NCI-H1048 (cell line): ENCODE results near the gene VPS25.
A peak's percentile ranks its signal among the peaks of the same experiment; 100 is the strongest.

ENCODE experiments used
- DNase-seq: peaks from one replicate; lab custom pipeline; 2025; lab: John Stamatoyannopoulos, UW

VPS25 gene

DNA sequence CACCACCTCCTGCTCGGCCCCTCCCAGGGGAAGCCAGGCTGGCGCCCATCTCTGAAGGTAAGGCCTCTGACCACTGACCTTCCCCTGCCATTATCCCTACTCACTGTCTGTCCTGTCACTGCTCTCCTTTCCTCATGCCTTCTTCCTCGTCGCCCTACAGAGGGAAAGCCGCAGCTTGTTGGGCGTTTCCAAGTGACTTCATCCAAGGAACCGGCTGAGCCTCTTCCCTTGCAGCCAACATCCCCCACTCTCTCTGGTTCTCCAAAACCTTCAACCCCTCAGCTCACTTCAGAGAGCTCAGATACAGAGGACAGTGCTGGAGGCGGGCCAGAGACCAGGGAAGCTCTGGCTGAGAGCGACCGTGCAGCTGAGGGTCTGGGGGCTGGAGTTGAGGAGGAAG lies 22.2 kb downstream of the VPS25 start:
- no peak for DNase-seq

DNA sequence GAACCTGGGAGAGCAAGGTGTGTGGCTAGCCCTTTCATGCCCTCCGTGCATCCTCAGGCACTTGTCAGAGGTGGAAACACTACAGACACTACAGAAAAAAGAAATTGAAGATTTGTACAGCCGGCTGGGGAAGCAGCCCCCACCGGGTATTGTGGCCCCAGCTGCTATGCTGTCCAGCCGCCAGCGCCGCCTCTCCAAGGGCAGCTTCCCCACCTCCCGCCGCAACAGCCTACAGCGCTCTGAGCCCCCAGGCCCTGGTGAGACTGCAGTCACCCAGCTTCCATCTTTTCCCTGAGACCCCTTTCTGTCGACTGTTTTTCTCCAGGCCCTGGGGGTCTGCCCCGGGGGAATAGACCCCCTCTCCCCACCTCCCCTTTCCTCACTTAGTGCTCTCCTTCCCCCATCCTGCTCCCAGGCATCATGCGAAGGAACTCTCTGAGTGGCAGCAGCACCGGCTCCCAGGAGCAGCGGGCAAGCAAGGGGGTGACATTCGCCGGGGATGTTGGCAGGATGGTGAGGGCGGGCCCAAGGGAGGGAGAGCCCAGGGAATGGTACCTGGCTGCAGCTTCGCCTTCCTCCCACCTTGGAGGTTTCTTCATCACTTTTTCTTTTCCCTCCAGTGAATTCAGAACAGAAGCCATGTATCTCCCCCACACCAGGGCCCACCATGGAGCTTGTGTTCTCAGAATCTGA lies 23.0 kb downstream of the VPS25 start:
- DNase-seq: no peak

DNA sequence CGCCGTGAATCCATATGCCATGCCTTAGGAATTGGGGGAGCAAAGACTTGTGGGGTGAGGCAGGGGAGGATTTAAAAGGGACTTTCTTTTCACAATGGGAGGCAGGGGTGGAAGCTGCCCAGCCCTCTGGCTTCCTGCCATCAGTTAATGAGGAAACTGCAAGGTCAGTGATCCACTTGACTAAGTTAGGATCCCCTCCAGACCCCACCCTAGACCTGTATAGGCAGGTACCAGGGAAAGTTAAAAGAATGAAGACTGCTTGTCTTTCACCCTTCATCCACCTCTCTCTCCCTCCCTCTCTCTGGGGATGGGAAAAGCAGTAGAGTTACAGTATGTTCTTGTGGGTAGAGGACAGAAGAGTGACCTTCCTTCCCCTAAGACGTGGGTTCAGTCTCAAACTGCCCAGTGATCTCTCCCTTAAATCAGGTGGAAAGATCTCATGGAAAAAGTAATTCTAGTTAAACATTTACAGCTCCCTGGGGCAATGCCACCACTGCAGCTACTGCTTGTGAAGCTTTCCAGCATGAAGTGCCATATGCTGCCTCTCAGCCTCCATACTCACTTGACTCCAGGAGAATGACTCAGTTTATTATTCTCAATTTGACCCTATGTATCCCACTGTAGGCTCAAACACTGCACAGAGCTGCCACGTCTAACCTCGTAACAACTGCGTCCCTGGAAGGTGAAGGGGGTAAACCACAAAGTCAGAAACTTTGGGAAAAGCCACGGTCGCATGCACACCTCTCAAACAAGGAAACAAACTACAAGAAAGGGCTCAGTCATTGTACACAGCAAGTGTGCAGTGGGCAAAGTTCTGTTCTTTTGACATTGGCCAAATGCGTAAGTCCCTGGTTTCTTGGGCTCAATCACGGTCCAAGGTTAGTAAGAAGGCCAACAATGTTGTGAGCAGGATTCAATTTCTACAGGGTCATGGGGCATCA lies 24.1 kb downstream of the VPS25 start:
- DNase-seq: no peak

GRCh38 chr17:42798011-42798382 lies 24.7 kb downstream of the VPS25 start:
- DNase-seq: no peak

DNA sequence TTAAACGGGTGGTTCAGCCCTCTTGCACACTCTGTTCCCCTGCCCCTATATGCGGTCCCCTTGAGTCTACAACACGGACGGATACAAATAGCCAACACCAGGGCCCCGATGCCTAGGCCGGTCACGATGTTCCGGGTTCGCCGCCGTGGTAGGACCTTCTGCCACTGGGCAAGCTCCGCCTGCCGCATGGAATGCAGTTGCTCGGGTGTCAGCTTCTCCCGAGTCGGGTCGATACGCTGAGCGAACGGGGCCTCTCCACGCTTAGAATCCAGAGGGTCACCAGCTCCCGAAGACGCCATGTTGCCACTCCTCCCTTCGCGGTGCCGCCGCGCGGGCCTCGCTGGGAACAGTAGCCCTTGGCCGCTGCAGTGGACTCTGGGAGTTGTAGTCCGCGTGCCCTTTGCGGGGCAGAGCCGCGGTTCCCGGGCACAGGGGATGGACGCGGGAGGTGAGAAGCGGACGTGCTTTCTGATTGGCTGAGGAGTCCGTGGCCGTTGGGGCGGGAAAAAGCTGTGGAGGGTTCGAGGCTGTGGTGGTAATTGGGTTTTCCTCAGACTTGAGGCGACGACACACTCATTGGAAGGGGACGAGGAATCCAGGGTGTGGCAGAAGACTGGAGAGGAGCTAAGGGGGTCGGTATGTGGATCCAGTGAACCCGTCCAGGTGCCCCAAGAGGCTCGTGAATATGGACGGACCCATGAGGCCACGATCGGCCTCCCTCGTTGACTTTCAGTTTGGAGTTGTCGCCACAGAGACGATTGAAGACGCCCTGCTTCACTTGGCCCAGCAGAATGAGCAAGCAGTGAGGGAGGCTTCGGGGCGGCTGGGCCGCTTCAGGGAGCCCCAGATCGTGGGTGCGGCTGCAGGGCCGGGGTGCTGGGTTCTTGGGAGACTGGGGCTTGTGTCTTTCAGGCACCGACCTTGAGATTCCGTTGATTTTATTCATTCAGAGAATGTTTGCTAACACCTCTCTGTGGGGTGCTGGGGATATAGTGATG lies 25.4 kb downstream of the VPS25 start, which contains the start of the genes CNTD1 and COA3:
TSS of gene CNTD1 (plus strand) at position 479 of the 998 bp plus-strand sequence. CDS start at position 686, 207 bp downstream.
TSS of gene COA3 (minus strand) at position 322 of the 998 bp plus-strand sequence. CDS start at position 299, 23 bp downstream.
- DNase-seq: peak; percentile 71

- DNase-seq: no peak
These were observed 30.0 kb downstream of the VPS25 start for GRCh38 chr17:42803074-42803883.

DNA sequence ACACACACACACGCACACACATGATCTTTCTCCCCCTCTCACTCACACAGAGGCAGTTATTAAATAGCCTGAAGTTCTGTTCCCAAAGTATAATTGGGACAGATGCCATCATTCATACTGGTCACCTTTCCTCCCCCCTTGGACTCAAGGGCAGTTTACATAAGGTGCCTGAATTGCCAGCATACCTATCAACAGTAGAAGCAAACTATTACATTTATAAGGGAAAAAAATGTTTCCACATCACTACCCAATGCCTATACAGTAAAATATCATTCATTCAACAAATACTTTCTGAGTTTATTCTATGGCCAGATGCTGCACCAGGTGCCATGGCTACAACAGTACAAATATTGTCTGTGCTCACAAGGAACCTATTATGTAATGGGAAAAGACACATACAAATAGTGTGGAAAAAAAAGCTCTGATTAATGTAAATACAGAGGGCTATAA lies 31.7 kb downstream of the VPS25 start:
- DNase-seq: no peak

DNA sequence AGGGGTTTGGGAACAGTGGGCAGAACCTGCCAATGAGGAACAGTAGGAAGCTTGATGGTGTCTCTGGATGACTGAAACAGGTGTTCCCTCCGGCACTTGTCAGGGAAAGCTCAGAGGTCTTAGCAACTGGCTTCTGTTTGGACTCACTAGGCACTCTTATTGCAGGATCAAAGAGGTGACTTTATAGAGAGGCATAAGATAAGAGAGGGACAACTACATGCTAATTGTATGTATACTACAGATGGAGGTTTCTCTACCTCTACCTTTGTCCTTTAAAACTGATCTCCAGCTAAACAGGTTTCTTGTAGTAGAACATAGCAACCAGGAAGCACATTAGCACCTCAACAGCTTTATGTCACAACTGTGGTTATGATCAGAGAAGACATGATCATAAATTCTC lies 33.0 kb downstream of the VPS25 start:
- no peak for DNase-seq

- no peak for DNase-seq
These were observed 36.0 kb downstream of the VPS25 start for GRCh38 chr17:42809250-42809649.

DNA sequence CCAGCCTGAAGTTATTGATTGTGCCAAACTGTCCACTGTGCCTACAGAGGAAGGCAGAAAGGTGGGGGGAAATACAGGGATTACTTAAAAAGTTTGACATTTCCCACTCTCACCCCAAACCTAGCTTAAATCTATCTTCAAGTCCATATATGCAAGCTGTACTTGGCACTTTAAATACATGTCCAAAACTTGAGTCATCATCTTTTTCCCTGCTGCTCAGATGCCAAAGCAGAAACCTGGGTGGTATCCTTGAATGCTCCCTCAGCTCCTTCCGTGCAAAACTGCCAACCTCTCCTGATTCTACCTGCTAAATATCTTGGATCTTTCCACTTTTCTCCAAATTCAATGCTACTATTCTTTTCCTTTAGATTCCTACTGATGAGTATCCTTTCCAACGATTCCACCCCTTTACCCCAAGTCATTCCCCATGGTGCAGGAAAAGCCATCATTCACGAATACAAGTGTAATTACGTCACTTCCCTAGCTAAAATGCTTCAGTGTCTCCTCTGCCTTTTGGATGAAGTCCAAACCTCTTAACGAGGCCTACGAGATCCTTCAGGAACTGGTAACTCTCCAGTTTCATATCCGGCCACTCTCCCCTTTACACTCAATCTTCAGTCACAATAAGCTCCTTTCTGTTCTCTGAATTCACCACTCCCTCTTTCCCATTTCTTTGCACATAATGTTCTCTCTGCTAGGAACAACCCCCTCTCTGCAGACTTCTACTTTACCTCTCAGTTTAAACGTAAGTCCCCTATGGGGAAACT lies 41.6 kb downstream of the VPS25 start:
- DNase-seq: no peak

DNA sequence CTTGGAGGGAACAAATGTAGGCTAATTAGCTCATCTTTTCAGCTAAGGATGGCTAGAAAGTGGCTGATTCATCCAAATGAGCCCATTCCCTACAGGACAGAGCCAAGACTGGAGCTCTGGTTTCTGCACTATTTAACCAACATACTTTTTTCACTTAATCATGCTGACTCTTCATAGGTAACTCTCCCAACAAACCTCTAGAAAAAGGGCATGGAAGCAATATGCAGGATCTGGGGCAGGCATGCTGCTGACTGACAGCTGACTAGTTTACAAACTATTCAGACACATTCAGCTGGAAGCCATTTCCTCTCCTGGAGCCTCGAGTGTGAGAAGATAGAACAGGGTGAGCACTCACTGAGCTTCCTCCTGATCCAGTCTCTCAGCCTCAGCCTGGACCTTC lies 44.6 kb downstream of the VPS25 start:
- DNase-seq: no peak

DNA sequence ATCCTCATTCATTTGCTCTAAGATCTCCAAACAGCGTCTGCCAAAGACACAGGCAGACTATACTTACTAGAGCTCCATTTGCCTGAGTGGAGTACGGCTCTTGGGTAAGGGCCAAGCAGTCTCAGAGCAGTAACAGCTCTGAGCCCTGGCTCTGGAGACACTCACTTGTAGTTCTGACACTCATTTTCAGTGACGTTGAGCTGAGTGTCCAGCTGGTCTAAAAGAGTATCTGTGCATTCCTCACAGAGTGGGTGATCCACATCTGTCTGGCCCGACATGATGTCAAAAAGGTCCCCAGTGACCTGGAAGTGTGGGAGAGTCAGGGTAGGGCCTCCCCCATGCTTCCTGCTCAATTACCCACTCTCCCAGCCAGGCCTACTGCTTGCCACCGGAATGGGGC lies 45.1 kb downstream of the VPS25 start:
- DNase-seq: no peak

DNA sequence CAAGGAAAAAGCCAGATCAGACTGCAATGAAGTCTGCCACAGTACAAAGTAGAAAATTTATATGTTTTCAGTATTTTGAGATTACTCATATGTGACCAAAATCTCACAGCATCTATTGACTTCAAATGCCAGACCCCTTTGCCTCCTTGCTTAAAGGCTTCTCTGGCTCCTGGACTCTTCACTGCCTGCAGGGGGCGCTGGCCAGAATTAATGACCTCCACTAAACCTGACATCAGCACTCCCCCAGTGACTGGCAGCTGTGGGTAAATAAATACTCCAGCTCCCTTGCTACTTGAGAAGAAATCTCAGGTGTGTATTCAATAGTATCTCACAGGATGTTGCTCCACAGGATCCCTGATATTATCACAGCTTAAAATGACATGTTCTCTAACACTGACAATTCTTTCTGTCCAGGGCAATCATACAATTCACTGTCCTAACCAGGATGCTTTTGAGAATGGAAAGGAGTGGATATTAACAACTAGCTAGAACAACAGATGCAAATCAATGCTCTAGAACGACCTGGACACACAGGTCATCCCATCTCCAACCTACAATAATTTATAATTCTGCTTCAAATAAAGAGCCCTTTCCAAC lies 46.8 kb downstream of the VPS25 start:
- DNase-seq: no peak

DNA sequence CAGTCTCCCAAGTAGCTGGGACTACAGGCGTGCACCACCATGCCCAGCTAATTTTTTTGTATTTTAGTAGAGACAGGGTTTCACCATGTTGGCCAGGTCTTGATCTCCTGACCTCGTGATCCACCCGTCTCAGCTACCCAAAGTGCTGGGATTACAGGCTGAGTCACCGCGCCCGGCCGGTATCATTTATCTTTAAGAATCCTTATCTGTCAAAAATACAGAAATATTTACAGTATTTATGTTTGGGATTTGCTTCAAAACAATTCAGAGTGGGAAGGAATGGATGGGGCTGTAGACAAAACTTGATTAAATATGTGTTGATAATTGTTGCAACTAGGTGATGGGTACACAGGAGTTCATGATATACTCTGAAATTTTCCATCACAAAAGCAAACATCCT lies 47.9 kb downstream of the VPS25 start:
- no peak for DNase-seq

DNA sequence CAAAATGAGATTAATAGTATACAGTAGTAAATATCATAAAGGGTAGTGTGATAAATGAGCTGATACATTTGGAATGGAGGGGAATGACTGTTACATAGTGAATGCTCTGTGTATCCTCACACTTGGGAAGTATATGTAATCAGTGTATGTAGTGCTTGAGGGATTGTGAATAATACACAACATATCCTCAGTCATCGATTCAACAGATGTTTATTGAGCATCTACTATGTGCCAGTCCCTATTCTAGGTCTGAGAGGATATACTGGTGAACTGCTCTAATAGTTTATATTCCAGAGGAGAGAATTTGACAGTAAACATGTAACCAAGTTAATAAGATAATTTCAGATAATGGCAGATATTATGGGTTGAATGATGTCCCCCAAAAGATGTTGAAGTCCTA lies 54.2 kb downstream of the VPS25 start:
- no peak for DNase-seq
